OCI-LY3 (cell line): ENCODE results near the gene TCF23.

Experiments used
- EZH2phosphoT487 ChIP-seq: fragments of 200-600 bp; shearing (Covaris generic); IDR thresholded peaks from 2 replicates; pipeline ENCODE4 v1.6.1; 2018; ENCODE audit warnings: antibody characterized with exemption, mixed run types, low read depth
- TF ChIP-seq, protein P1 (sequence below): fragments of 200-600, 300-600 bp; sonication (generic); IDR thresholded peaks from 2 replicates; pipeline ENCODE4 v1.5.1; 2014; ENCODE audit warnings: antibody characterized with exemption, low read length, low read depth

DNA sequence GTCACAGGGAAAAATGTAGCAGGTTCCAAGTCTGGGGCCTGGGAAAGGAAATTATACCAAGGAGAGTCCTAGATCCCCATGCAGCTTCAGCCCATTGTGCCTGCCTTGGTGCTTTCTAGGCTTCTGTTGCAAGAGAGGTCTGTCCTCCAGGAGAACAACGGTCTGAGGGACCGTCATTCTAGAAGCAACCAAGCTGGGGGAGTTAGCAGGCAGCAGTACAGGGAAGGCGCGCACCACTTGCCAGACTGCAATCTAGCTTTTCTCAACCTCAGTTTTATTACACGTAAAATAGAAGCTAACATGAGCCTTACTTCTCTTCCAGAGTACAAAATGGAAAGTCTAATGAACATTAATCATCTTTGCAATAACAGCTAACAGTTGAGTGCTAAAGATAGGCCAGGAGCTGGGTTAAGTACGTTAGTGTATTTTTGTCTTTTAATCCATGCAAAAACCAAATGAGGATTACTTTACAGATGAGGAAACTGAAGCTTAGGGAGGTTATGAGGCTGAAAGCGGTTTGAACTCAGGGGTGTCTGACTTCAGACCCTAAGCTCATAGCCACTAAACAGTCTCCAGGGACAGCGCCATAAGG is 1.9 kb downstream of the TCF23 start:
- TF ChIP-seq, protein P1, sequence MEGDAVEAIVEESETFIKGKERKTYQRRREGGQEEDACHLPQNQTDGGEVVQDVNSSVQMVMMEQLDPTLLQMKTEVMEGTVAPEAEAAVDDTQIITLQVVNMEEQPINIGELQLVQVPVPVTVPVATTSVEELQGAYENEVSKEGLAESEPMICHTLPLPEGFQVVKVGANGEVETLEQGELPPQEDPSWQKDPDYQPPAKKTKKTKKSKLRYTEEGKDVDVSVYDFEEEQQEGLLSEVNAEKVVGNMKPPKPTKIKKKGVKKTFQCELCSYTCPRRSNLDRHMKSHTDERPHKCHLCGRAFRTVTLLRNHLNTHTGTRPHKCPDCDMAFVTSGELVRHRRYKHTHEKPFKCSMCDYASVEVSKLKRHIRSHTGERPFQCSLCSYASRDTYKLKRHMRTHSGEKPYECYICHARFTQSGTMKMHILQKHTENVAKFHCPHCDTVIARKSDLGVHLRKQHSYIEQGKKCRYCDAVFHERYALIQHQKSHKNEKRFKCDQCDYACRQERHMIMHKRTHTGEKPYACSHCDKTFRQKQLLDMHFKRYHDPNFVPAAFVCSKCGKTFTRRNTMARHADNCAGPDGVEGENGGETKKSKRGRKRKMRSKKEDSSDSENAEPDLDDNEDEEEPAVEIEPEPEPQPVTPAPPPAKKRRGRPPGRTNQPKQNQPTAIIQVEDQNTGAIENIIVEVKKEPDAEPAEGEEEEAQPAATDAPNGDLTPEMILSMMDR = no peak
- no peak for TF ChIP-seq EZH2phosphoT487
